Measurements from ENCODE around the gene KREMEN1.

The KREMEN1 gene

DNA sequence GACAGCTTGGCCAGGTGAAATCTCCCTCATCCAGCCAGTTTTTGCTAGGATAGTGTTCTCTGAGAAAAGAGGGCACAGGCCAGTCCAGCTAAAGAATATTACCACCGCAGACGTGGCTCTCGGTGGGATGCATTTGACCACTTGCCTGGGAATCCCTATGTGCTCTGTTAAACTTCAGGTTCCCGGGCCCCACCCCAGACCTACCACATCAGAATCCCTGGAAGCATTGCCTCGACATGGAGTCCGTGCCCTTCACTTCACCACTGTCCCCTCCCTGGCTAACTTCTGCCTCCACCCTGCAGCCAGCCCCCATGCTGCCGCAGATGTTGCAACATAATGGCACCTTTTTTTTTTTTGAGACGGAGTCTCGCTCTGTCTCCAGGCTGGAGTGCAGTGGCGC lies 76.0 kb downstream of the KREMEN1 start:
- TF ChIP-seq GATA3 (IDR thresholded peaks at IDR 0.05; ENCODE audit: low read depth, low read length) (no peak), GATA2 (IDR thresholded peaks at IDR 0.05; ENCODE audit: low read depth, low read length) (no peak)

- TF ChIP-seq GATA3 (IDR thresholded peaks at IDR 0.05; ENCODE audit: low read depth, low read length): no peak
- TF ChIP-seq GATA2 (IDR thresholded peaks at IDR 0.05; ENCODE audit: low read depth, low read length): no peak
These were observed 77.2 kb downstream of the KREMEN1 start for GRCh38 chr22:29149841-29150555.

GRCh38 chr22:29150701-29151100 lies 77.9 kb downstream of the KREMEN1 start:
- TF ChIP-seq GATA2 (IDR thresholded peaks at IDR 0.05; ENCODE audit: low read depth, low read length): no peak
- no peak for TF ChIP-seq GATA3 (IDR thresholded peaks at IDR 0.05; ENCODE audit: low read depth, low read length)

GRCh38 chr22:29151316-29151715 lies 78.5 kb downstream of the KREMEN1 start:
- no peak for TF ChIP-seq GATA3 (IDR thresholded peaks at IDR 0.05; ENCODE audit: low read depth, low read length)
- no peak for TF ChIP-seq GATA2 (IDR thresholded peaks at IDR 0.05; ENCODE audit: low read depth, low read length)

DNA sequence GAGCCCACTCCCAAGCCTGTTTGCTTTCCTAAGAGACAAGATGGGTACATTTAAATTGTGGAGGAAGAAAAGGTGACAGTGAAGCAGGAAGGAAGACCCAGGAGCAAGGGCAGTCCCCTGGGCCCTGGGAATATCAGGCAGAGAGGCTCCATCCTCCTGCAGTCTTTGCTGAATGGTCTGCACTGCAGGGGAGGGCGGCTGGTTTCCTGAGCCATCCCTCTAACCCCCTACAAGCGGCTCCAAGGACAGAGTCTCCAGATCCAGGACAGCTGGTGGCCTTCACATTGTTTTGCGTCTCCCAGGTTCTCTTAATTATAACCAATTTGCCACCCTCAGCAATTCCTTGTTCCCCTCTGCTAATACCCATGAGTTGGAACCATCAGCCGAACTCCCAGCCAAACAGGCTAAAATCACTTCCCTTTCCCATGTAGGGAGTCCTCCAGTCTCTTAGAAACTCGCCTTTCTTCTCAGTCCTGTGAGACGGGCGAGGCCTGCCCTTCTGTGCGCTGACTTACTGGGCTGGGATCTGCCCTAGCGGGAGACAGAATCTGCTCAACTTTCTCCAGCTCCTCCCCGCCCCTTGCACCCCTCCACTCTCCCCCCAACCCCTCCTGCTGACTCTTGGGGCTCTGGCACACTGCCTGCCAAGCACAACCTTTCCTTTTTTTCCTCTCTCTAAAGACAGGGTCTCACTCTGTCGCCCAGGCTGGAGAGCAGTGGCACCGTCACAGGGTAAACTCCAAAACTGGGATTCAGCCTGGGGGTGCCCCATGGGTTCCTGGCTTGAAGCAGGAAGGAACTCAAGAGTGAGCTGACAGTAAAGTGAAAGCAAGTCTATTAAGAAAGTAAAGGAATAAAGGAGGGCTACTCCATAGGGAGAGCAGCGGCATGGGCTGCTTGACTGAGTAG lies 79.5 kb downstream of the KREMEN1 start:
- TF ChIP-seq GATA2 (IDR thresholded peaks at IDR 0.05; ENCODE audit: low read depth, low read length) (no peak), GATA3 (IDR thresholded peaks at IDR 0.05; ENCODE audit: low read depth, low read length) (no peak)

DNA sequence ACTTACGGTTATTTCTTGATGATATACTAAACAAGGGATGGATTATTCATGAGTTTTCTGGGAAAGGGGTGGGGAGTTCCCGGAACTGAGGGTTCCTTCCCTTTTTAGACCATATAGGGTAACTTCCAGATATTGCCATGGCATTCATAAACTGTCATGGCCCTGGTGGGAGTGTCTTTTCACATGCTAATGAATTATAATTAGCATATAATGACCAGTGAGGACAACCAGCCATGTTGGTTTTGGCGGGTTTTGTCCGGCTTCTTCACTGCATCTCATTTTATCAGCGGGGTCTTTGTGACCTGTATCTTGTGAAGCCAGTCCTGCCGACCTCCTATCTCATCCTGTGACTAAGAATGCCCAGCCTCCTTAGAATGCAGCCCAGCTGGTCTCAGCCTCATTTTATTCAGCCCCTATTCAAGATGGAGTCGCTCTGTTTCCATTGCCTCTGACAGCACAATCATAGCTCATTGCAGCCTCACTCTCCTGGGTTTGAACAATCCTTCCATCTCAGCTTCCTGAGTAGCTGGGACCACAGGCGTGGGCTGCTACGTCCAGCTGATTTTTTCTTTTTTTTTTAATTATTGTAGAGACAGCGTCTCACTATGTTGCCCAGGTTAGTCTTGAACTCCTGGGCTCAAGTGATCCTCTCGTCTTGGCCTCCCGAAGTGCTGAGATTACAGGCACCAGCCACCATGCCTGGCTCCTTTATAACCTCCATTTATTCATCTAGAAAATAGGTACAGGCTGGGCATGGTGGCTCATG lies 80.3 kb downstream of the KREMEN1 start:
- TF ChIP-seq GATA2 (IDR thresholded peaks at IDR 0.05; ENCODE audit: low read depth, low read length) (no peak), GATA3 (IDR thresholded peaks at IDR 0.05; ENCODE audit: low read depth, low read length) (no peak)

GRCh38 chr22:29154364-29155048 lies 81.7 kb downstream of the KREMEN1 start:
- TF ChIP-seq GATA3 (IDR thresholded peaks at IDR 0.05; ENCODE audit: low read depth, low read length) (no peak), GATA2 (IDR thresholded peaks at IDR 0.05; ENCODE audit: low read depth, low read length) (0 out of 2 replicates have a peak, but pooled peaks have one; percentile 7)

DNA sequence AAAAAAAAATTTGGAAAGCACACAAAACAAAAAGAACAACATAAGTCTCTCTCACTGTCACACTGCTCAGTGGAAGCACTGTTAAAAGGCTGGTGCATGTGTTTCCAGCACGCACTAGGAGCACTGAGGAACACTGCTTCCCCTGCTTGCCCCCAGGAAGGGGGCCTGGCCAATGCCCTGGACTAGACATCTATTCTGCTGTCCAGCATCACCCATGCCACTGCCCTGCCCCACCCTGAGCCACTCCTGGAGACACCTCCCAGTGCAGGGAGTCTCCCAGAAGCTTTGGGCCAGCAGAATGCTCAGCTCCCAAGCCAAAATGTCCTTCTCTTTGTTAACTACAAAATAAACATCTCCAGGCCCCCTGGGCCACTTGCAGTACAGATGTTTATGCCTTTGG lies 83.1 kb downstream of the KREMEN1 start:
- no peak for TF ChIP-seq GATA2 (IDR thresholded peaks at IDR 0.05; ENCODE audit: low read depth, low read length)
- no peak for TF ChIP-seq GATA3 (IDR thresholded peaks at IDR 0.05; ENCODE audit: low read depth, low read length)

DNA sequence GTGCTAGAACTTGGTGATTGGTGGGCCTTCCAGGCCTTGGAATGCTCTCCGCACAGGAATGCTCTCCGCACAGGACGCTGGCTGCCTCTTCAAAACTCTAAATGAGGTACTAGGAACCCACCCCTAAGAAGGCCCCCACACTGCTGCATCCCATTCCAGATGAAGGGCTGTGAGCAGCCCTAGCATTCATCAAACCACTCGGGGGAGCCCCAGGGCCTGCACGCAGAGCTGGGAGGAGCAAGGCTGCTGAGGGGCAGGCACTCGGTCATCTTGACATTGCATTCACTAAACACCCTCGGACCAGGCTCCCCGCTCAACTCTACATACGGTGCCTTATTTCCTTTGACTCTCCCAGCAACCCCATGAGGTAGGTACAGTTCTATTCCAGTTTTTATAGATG lies 83.7 kb downstream of the KREMEN1 start:
- TF ChIP-seq GATA3 (IDR thresholded peaks at IDR 0.05; ENCODE audit: low read depth, low read length): no peak
- no peak for TF ChIP-seq GATA2 (IDR thresholded peaks at IDR 0.05; ENCODE audit: low read depth, low read length)

GRCh38 chr22:29157759-29158535 lies 85.1 kb downstream of the KREMEN1 start:
- TF ChIP-seq GATA2 (IDR thresholded peaks at IDR 0.05; ENCODE audit: low read depth, low read length): no peak
- no peak for TF ChIP-seq GATA3 (IDR thresholded peaks at IDR 0.05; ENCODE audit: low read depth, low read length)

GRCh38 chr22:29158546-29158945 lies 85.7 kb downstream of the KREMEN1 start:
- TF ChIP-seq GATA3 (IDR thresholded peaks at IDR 0.05; ENCODE audit: low read depth, low read length): no peak
- TF ChIP-seq GATA2 (IDR thresholded peaks at IDR 0.05; ENCODE audit: low read depth, low read length): no peak

DNA sequence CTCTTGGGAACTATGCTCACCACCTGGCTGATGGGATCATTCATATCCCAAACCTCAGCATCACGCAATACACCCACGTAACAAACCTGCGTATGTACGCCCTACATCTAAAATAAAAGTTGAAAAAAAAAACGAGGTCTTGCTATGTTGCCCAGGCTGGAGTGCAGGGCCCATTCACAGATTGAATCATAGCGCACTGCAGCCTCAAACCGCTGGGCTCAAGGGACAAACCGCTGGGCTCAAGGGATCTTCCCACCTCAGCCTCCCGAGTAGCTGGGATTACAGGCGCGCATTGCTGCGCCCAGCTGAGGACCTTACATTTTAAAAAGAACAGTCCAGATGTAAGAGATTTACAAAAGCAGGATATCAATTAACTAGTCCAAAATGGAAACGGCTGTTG lies 91.0 kb downstream of the KREMEN1 start:
- TF ChIP-seq GATA2 (IDR thresholded peaks at IDR 0.05; ENCODE audit: low read depth, low read length): no peak
- TF ChIP-seq GATA3 (IDR thresholded peaks at IDR 0.05; ENCODE audit: low read depth, low read length): no peak

Measured in SH-SY5Y (cell line).